ENCODE results near the gene MDFIC2. TPM values are rescaled to one million over a fixed set of nuclear protein-coding genes. Genes with fewer than 3 reads are reported as not detected.
"Not testable (repeated sequence)": the region's sequence is repeated elsewhere in the genome, so short reads cannot be mapped to it uniquely, and the experiment has no call there.

The MDFIC2 gene
- total RNA-seq, result not detected

DNA sequence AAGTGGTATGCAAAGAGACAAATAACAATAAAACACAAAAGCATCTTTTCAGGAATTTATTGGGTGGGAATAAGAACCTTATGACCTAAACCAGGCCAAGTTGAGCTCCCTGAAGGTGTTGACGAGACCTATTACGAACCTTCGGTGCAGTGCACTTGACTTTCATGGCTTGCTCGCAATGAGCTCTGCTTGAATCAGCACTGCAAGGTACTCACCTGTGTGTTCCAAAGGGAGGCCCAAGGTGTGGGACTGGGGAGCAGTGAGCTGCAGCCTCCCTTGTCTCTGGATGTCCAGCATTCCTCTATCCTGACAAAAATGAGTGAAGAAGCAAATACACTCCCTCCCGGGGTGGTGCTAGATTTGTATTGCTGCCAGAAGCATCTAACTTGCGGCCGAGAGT is at the start of gene MDFIC2:
Gene MDFIC2 (minus strand): TSS at position 303 of the 400 bp plus-strand sequence. CDS start 665 bp downstream, outside the sequence.
- Mint-ChIP-seq H3K27me3 (no peaks in the 10 kb centered on the region), H3K36me3 (no peaks in the 10 kb centered on the region), H3K4me3 (no peak within 1 kb of the TSS), H3K27ac (no peak within 1 kb of the TSS), H3K9me3 (no peaks in the 10 kb centered on the region), H3K4me1 (no peaks in the 10 kb centered on the region)
- DNase-seq (no peak), ATAC-seq (ENCODE audit: low read depth) (no peak)
- POLR2A ChIA-PET, result no interaction called here

DNA sequence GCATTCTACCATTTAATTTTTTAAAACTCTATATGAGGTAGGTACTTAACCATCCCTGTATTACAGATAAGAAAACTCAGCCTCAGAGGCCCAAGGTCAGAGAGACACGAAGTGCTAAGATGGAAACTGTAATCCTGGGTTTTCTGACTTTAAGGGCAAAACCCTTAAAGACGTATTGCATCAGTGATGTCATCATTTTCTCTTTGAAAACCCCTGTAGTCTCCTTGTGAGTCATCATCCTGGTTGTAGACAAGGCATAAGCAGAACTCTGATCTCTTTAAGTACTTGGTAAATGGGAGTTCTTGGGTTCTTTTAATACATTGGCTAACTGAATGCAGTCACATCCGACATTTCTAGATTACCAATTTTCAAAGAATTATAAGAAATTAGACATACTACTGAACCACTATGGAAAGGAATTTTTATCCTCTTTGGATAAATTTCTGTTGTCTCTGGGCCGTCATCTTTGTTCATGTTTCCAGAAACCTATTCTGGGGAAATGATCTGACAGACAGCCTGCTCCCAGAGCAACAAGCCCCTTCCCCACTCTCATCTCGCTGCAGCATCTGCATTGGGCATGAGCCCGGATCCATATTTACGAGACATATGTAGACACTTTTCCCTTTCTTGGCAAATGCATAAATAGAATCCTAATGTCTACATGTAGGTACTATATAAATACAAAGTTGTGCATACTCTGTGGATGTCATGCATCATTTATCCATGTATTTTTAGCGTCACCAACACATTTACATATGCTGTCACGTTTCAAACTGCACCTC is 48.7 kb upstream of the MDFIC2 start:
- DNase-seq, result no peak
- no peaks in the 10 kb centered on the region for H3K4me1 Mint-ChIP-seq
- ATAC-seq (ENCODE audit: low read depth), result no peak
- POLR2A ChIA-PET, result no interaction called here
- peaks cover 5% of the 10 kb centered on the region for H3K27me3 Mint-ChIP-seq
- no peaks in the 10 kb centered on the region for H3K9me3 Mint-ChIP-seq
- no peak overlapping the region for H3K4me3 Mint-ChIP-seq
- no peaks in the 10 kb centered on the region for H3K36me3 Mint-ChIP-seq
- H3K27ac Mint-ChIP-seq, result no peak overlapping the region

DNA sequence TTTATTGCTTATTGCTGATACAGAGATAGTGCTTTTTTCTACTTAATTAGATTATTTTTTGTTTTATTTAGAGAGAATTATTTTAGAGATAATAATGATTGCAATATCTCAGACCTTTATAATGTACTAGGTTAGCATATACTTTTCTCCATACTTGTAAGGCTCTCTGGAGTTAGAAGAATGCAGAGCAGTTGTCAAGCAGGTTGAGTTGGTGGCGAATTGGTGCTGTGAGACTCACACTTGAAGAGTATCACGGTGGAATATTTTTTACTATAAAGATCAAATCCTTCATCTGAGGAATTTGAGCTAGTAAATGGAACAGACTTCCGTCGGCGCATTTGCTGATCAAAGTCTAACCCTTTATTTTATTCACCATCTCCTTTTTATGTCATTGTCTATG is 47.3 kb upstream of the MDFIC2 start:
- Mint-ChIP-seq H3K4me1 (no peaks in the 10 kb centered on the region), H3K36me3 (no peaks in the 10 kb centered on the region), H3K9me3 (no peaks in the 10 kb centered on the region), H3K27ac (no peak overlapping the region), H3K27me3 (peaks cover 5% of the 10 kb centered on the region), H3K4me3 (no peak overlapping the region)
- no peak for ATAC-seq (ENCODE audit: low read depth)
- POLR2A ChIA-PET, result no interaction called here
- no peak for DNase-seq

DNA sequence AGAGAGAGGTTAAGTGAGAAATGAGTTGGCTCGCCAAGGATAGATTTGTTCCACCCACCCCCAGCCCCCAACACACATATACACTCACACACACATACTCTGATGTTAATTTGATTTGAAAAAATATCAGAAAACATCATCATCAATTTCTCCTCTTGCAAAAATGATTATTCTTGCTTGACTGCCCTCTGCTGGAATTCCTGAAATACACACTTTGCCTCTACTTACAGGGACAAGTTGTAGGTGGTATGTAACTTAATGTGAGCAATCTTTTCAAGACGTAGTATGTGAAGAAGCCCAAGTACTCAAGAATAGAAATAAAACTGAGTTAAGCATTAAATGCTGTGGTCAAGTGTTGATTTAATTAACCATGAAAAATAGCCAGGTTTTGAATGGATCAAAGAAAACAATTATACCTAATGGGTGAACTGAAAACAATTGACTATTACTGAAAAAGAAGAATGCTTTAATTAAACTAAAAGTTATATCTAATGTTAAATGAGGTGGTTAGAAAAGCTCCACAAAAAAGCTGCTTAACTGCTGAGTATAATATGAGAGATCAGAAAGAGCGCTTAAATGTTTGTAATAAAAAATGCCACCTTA is 46.6 kb upstream of the MDFIC2 start:
- POLR2A ChIA-PET, result no interaction called here
- ATAC-seq (ENCODE audit: low read depth) (no peak), DNase-seq (no peak)
- Mint-ChIP-seq H3K9me3 (no peaks in the 10 kb centered on the region), H3K27me3 (no peaks in the 10 kb centered on the region), H3K36me3 (no peaks in the 10 kb centered on the region), H3K27ac (no peak overlapping the region), H3K4me1 (no peaks in the 10 kb centered on the region), H3K4me3 (no peak overlapping the region)

DNA sequence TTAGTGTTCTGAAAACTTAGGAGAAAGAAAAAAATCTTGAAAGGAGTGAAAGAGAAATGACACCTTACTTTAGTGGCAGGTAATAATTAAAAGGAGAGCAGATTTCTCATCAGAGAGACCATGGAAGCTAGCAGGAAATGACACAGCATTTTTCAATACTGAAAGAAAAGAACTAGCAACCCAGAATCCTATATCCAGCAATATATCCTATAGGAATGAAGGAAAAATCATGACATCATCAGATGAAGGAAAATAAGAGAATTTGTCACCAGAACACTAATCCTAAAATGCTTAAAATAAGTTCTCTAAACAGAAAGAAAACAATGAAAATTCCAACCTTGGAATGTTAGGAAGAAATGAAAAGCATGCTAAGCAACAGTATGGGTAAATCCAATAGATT is 39.8 kb upstream of the MDFIC2 start:
- Mint-ChIP-seq H3K4me3 (no peak overlapping the region), H3K27me3 (peaks cover 2% of the 10 kb centered on the region), H3K4me1 (no peaks in the 10 kb centered on the region), H3K36me3 (no peaks in the 10 kb centered on the region), H3K27ac (no peak overlapping the region), H3K9me3 (no peaks in the 10 kb centered on the region)
- DNase-seq (no peak), ATAC-seq (ENCODE audit: low read depth) (no peak)
- POLR2A ChIA-PET, result no interaction called here

DNA sequence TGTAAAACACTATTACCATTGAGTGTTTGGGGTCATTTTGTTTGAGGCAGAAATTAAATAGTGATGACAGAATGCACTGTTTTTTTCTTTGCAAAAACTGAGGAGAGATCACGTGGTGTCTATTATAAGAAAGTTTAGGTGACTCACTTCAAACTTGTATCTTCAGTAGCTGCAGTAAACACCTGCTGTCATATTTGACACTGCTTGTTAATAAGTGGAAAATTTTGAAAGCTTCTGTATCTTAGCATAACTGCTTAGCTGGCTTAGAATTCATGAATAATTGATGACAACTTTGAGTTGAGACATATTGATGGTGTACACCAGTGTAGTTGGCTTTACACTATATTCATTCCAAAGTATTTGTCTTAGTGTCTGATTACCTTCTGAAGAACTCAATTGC is 29.7 kb upstream of the MDFIC2 start:
- Mint-ChIP-seq H3K27me3 (no peaks in the 10 kb centered on the region), H3K36me3 (no peaks in the 10 kb centered on the region)

DNA sequence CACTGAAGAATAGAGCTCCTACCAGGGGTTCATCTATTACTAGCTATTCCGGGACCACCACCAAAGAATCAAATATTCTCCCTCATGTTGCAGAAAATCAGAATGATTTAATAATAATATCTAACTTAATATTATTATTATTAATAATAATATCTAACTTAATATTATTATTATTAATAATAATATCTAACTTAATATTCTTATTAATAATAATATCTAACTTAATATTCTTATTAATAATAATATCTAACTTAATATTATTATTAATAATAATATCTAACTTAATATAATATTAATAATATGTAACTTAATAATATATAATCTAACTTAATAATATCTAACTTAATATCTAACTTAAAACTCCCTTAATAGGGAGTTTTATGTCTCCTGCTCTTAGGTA is 24.4 kb upstream of the MDFIC2 start:
- H3K9me3 Mint-ChIP-seq; ATAC-seq (ENCODE audit: low read depth); POLR2A ChIA-PET; H3K27me3 Mint-ChIP-seq; H3K27ac Mint-ChIP-seq; H3K4me1 Mint-ChIP-seq; H3K4me3 Mint-ChIP-seq; H3K36me3 Mint-ChIP-seq; DNase-seq: not testable (repeated sequence)

More for the DNA sequence above, 29.7 kb upstream of the MDFIC2 start:
- H3K4me3 Mint-ChIP-seq, result no peak overlapping the region
- H3K27ac Mint-ChIP-seq, result no peak overlapping the region
- ATAC-seq (ENCODE audit: low read depth), result no peak
- no peaks in the 10 kb centered on the region for H3K9me3 Mint-ChIP-seq
- POLR2A ChIA-PET, result no interaction called here
- DNase-seq, result no peak
- no peaks in the 10 kb centered on the region for H3K4me1 Mint-ChIP-seq

DNA sequence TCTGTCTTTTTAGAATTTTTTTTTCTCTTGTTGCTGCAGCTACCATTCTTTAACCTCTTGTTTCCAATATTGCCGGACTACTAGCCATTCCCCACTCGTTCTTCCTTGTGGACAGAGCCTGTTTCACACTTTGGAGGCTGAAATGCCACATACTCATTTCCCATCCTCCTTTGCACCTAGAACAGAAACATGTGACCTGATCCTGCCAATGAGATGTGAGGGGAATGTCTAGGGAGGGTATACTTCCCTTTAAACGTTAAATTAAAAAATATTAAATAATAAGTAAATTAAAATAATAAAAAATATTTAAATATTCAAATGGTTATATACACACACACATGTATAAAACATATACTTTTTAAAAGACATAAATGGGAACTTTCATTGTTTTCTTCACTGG is 20.6 kb upstream of the MDFIC2 start:
- no peak overlapping the region for H3K27ac Mint-ChIP-seq
- no peaks in the 10 kb centered on the region for H3K4me1 Mint-ChIP-seq
- H3K9me3 Mint-ChIP-seq, result no peaks in the 10 kb centered on the region
- DNase-seq (no peak), ATAC-seq (ENCODE audit: low read depth) (no peak)
- no peak overlapping the region for H3K4me3 Mint-ChIP-seq
- no peaks in the 10 kb centered on the region for H3K27me3 Mint-ChIP-seq
- no peaks in the 10 kb centered on the region for H3K36me3 Mint-ChIP-seq
- POLR2A ChIA-PET, result no interaction called here

DNA sequence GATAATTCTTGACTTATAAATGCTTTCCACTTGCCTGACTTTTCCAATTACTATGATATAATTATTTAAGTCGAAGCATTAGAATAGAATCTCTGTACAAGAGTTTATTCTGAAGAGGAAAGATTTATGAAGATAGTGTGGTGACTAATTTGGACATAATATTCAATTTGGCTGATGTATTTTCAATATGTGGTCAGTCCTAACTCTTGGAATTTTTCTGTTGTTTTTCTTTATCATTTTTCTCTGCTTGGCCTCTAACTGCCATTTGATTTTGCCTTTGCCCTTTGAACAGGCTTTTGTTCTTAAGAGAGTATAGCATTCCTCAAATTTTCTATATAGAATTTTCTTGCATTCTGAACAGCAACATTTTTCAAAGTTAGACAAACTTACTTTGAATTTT is 2.6 kb upstream of the MDFIC2 start:
- Mint-ChIP-seq H3K27me3 (no peaks in the 10 kb centered on the region), H3K4me3 (no peak overlapping the region), H3K27ac (no peak overlapping the region), H3K9me3 (no peaks in the 10 kb centered on the region), H3K4me1 (no peaks in the 10 kb centered on the region), H3K36me3 (no peaks in the 10 kb centered on the region)
- no peak for DNase-seq
- no peak for ATAC-seq (ENCODE audit: low read depth)
- POLR2A ChIA-PET, result no interaction called here

DNA sequence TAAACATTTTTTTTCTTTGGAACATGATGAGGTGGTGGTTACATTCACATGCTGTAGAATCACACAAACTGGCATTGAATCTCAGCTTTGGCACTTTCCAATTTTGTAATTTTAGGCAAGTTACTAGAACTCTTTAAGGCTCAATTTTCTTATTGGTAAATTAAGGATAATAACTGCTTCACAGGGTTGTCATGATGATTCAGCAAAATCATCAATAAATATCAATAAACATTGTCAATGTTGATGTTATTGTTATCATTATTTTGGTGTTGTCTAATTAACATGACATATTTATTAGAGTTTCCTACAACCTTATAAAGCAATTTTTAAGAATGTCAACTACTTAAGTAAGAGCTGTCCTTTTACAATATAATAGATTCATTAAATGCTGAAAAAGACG is 1.6 kb downstream of the MDFIC2 start:
- ATAC-seq (ENCODE audit: low read depth), result no peak
- Mint-ChIP-seq H3K36me3 (no peaks in the 10 kb centered on the region), H3K27me3 (no peaks in the 10 kb centered on the region)

DNA sequence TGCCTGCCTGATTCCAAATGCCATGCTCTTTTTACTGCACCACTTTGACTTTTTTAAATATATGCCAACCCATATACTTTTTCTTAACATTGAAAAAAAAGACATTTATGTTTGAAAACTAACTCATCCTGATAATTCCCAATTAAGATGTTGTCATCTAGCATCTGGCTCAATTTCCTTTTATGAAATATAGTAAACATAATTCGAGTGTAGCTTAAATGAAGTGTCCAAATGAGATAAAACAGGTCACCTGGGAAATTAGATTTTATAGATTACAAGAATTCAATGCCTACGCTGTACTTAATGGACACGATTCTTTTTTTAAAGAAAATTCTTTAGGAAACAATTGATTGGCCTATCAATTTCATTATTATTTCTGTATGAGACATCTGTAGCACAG is 2.8 kb downstream of the MDFIC2 start:
- DNase-seq, result no peak
- no peak for ATAC-seq (ENCODE audit: low read depth)
- Mint-ChIP-seq H3K36me3 (no peaks in the 10 kb centered on the region), H3K9me3 (no peaks in the 10 kb centered on the region), H3K4me1 (no peaks in the 10 kb centered on the region), H3K27me3 (no peaks in the 10 kb centered on the region), H3K27ac (no peak overlapping the region), H3K4me3 (no peak overlapping the region)
- POLR2A ChIA-PET, result no interaction called here

More for the DNA sequence above, 1.6 kb downstream of the MDFIC2 start:
- no peaks in the 10 kb centered on the region for H3K4me1 Mint-ChIP-seq
- no peak overlapping the region for H3K27ac Mint-ChIP-seq
- no peaks in the 10 kb centered on the region for H3K9me3 Mint-ChIP-seq
- POLR2A ChIA-PET, result interaction anchor here (0.6 kb wide), 1 partner anchor 14 kb away, joined by 3 read pairs; no protein-coding TSS in a partner anchor
- H3K4me3 Mint-ChIP-seq, result no peak overlapping the region
- DNase-seq, result no peak

DNA sequence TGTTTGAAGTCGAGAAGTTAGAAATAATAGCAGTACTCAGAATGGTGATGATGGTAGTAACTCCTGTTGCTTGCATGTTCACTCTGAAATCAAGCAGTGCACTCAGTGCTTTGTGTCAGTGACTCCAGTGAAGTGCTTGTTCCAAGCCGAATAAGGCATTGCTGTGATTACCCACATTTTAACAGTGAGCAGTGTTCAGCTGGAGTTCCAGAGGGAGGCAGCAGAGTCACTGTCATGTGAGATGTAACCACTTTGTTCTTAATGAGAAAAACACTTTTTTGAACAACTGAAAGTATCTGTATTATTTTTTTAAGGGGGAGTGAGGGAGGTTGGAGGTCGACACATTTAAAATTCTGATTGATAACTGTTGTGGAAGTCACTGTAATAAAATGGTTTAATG is 3.7 kb downstream of the MDFIC2 start:
- H3K9me3 Mint-ChIP-seq, result no peaks in the 10 kb centered on the region
- H3K4me3 Mint-ChIP-seq, result no peak overlapping the region
- H3K27ac Mint-ChIP-seq, result no peak overlapping the region
- DNase-seq (no peak), ATAC-seq (ENCODE audit: low read depth) (no peak)
- no peaks in the 10 kb centered on the region for H3K36me3 Mint-ChIP-seq
- no peaks in the 10 kb centered on the region for H3K4me1 Mint-ChIP-seq
- no peaks in the 10 kb centered on the region for H3K27me3 Mint-ChIP-seq
- POLR2A ChIA-PET, result no interaction called here

DNA sequence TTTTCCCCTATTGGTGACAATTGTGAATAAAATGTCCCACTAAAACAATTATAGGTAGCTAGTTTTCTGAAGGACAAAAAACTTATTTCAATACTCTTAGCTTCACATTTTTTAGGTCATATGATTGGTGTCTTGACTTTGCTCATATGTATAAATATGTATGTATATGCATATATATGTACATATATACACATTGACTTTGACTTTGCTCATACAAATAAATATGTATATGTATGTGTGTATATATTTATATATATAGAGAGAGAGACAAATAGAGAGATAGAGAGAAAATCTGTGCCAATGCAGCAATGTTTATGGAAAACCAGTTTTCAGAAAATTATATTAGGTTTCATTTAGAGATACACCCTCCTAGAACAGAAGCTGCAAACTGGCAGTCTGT is 5.7 kb downstream of the MDFIC2 start:
- Mint-ChIP-seq H3K9me3 (no peaks in the 10 kb centered on the region), H3K4me3 (no peak overlapping the region), H3K4me1 (no peaks in the 10 kb centered on the region), H3K36me3 (no peaks in the 10 kb centered on the region), H3K27me3 (no peaks in the 10 kb centered on the region), H3K27ac (no peak overlapping the region)
- ATAC-seq (ENCODE audit: low read depth), result no peak
- no peak for DNase-seq
- POLR2A ChIA-PET, result no interaction called here

DNA sequence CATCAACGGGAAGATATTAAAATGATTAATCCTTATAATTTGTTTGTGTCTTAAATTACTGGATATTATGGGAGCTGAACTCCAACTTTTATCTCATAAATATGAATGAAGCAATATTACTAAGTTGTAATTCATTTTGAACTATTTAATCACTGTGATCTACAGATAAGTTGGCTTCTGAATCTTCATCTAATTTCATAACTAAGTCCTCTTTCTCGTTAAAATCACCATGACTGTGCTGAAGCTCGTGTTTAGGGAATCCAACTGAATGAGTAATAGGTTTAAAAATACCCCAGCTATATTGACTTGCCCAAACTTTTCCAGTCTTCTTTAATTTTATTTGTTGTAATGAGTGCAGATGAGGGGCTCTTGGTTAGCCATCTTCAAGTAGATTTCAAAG is 14.1 kb downstream of the MDFIC2 start:
- Mint-ChIP-seq H3K36me3 (no peaks in the 10 kb centered on the region), H3K27me3 (peaks cover 4% of the 10 kb centered on the region)

More for the DNA sequence above, 14.1 kb downstream of the MDFIC2 start:
- no peak overlapping the region for H3K27ac Mint-ChIP-seq
- POLR2A ChIA-PET, result no interaction called here
- no peak for ATAC-seq (ENCODE audit: low read depth)
- H3K9me3 Mint-ChIP-seq, result no peaks in the 10 kb centered on the region
- no peaks in the 10 kb centered on the region for H3K4me1 Mint-ChIP-seq
- H3K4me3 Mint-ChIP-seq, result no peak overlapping the region
- DNase-seq, result no peak

Data from activated naive CD8-positive, alpha-beta T cell treated with anti-CD3 and anti-CD28 coated beads, Interleukin-2, amount 10 ng/mL, durations not matched to agents 7 days and 5 days (primary cell).